Activated T-cell treated with anti-CD3 and anti-CD28 coated beads, Interleukin-2, amount 50 U/mL, for 48 hours (primary cell): ENCODE measurements around the gene AFF3.
"Not testable (repeated sequence)": the region's sequence is repeated elsewhere in the genome, so short reads cannot be mapped to it uniquely, and the experiment has no call there.

Experiments used
- DNase-seq, 2 experiments: peaks; one replicate each; pipeline ENCODE4 v3.0.0-alpha.2; 2020

Gene AFF3

DNA sequence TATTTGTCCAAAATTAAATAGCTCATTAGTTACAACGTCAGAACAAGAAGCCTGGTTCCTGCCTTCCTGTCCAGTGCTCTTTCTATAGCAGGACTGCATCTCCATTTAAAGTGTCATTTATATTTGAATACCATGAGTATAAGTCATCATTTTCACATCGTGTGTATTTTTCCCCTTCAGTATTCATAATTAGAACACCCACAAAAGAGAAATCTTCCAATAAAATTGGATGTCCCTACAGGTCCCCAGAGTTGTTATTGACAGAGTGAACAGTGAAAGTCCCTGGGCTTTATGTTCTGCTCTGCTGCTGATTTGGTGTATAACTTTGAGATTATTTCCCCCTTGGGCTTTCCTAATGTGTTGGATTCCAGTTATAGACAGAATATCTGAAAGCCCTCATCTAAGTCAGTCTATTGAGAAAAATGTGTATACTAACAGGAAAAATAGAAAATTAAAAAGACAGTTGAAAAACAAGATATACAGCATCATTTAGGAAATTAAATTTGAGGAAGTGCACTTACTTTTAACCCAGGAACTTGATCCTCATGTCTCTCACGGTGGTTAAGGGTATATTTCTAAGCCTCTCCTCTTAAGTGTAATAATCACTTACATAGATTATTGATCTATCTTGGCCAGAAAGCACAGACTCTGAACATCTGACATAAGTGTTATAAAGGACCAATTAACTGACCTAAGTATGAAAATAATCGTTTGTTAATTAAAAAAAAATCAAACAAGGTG lies 637.4 kb downstream of the AFF3 start:
- DNase-seq, result no peak

- DNase-seq, result not testable (repeated sequence)
Measured at GRCh38 chr2:99503662-99504416, 638.6 kb downstream of the AFF3 start.

DNA sequence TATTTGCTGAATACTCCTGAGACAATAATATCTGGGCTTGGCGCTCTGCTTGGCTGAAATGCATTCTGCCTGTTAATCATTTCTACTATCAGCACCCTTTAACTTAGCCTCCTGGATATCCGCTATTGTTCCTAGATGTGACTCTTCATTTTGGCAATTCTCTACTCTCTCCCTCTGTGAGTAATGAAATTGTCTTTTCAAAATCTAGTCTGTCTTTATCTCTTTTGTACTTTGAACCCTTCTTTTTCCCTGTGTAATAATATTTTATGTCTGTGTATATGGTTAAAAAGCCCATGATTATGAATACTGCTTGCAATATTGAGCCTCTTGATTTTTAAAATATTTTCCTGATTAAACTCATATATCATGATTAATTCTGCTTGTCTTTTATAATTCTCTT lies 646.4 kb downstream of the AFF3 start:
- DNase-seq, result no peak
